HPDE6-E6E7 (cell line): ENCODE measurements around the gene INPP5A.
"Not testable (repeated sequence)": the region's sequence is repeated elsewhere in the genome, so short reads cannot be mapped to it uniquely, and the experiment has no call there.

Experiments used
- DNase-seq: peaks from one replicate; pipeline ENCODE4 v3.0.0; 2011; ENCODE audit warnings: missing footprints; ENCODE audit errors: extremely low spot score

Gene INPP5A

DNA sequence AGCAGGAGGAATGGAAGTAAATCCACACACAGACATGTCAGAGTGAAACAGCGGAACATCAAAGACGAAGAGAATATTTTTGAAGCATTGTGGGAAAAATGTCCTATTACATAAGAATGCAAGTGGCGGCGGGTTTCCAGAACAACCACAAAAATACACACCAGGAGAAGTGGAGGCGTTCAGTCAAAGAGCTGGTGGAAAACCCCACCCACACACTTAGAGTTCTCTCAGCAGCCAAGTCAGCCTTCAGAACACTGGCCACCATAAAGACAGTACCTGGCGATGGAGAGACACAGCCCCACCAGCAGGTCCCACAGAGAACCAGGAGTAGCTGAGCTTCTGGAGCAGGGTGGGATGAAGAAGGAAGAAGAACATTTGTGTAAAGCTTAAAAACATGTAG, 224.7 kb downstream of the INPP5A start:
- DNase-seq: no peak

DNA sequence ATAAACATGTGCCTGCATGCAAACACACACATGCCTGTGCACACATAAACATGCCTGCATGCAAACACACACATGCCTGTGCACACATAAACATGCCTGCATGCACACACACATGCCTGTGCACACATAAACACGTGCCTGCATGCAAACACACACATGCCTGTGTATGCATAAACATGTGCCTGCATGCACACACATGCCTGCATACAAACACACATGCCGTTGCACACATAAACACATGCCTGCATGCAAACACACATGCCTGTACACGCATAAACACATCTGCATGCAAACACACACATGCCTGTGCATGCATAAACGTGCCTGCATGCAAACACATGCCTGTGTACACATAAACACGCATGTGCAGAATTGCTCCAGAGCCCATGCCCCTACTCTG, 226.0 kb downstream of the INPP5A start:
- no peak for DNase-seq

DNA sequence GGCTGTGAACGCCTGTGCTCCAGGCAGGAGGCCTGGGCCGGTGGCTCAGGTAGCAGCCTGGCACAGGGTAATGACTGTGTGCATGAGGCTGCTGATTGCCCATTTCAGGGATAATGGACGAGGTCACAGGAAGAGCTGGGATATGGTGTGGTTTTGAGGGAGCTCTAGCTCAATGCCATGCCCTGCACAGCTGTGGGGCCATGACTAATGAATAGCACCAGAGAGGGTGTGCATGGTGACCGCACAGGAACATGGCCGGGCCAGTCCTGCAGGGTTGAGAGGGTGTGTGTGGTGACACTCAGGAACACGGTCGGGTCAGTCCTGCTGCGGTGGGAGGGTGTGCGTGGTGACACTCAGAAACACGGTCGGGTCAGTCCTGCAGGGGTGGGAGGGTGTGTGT, 226.5 kb downstream of the INPP5A start:
- no peak for DNase-seq

DNA sequence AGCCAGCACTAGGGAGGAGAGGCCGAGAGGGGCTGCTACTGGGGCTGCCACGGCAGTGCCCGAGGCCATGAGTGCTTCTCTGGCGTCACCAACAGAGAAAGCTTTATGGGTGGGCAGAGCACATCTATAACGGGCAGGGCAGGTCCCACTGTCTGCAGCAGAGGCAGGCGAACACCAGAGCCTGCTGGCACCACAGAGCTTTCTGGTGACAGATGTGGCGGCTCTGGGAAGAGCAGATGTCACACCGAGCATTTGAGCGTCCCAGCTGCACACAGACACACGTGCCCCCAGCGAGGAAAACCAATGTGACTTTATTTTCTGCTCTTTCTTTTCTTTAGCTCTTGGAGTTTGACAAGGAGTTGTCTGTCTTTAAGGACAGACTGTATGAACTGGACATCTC, 227.8 kb downstream of the INPP5A start:
- DNase-seq: no peak

DNA sequence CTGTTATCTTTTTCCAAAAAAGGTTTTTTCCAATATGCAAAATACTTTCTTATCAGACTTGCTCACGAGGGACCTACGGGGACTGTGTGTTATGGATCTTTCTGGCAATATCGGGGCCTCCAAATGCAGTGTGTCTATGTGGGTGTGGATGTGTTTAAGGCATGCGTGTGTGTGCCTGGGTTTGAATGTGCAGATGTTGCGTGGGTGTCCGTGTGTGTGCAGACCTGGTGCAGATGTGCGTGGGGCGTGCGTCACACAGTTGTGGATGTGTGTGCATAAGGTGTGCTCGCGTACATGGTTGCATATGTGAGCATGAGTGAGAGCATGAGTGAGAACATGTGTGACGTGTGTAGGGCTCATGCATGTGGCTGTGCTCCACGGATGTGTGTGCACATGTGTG, 228.7 kb downstream of the INPP5A start:
- no peak for DNase-seq

DNA sequence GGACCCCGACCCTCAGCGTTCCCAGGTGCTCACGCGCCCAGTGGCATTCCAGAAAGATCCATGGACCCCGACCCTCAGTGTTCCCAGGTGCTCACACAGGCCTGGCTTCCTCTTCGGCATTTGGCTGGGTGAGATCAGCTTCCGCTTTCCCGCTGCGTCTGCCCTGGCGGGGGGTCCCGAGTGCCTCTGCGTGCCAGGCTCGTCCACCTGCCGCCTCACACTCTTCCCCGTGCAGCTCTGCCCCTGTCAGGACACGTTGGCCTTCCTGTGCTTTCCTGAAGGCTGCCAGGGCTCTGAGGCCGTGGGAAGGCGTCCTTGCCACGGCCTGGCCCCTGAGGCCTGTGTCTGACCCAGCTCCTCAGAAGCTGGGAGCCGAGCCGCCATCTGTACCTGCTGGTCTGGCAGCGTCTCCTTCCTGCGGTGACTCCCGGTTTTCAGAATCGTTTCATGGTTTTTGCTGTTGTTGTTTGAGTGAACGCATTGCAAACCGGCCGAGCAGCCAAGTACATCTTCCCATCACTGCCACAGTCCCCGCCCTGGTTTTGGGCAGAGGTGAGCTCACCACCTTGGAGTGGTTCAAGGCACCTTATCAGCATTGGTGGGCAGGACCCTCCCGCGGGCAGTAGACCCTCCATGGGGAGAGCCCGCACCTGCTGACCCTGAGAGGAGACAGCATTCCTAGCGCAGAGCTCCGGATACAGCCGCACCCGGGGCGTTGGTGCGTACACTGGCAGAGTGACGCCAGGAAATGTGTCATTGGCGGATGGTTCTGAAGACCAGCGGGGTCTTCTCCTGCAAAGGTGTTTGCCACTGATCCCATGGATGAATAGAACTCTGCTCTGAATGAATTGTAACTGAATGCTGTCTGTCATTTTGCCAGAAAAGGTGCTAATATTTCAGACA, 231.0 kb downstream of the INPP5A start:
- no peak for DNase-seq

DNA sequence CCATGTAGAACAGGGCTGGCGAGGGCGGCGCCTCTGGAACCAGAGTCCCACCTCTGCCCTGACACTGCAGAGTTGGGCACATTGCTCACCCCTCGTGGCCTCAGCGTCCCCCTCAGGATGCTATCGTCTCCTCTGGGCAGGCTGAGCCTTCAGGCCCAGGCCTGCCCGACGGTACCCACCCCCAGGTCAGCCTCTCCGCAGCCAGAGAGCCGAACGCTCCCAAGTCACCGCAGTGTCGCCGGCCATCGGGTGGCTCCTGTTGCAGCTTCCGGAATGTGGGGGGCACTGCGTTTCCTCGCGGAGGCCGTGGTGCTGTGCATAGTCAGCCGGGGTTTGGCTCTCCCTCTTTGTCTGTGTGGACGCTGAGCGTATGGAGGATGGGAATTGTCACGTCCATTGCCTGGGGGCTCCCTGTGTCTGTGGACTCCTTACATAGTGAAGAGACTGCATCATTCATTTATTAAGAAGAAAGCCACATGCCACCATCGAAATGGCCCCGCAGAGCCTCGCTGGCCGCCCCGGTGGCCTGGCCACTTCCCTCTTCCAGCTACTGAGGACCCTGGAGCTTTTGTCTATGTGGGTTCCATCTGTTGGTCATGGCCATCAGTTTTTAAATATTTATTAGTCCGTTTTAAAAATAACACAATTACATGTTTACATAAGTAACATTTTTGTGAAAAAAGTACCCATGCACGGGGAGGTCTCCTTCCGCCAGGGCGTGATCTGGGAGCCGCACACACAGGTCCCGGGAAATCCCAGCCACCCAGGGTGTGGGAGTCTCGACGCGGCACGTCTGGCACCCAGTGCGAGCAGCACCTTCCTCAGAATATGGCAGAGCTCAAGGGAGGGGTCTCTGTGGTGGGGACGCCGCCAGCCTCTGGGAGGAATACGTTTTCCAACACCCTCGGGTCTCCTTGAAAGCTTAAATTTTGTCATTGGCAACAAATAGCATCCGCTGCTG, 232.8 kb downstream of the INPP5A start:
- no peak for DNase-seq

DNA sequence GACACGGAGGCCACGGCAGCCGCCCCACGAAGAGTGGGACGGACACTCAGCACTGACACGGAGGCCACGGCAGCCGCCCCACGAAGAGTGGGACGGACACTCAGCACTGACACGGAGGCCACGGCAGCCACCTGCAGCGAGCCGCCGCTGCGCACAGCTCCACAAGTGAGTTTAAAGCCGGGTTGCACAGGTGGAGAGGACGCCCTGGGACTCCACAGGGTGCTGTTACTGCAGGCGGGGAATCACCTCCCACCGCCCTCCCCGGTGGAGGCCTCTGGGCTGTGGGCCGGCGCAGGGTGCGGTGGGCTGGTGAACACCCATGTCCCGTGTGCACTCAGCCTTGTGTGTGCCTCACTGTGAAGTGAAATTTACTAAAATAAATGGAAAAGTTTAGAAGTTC, 235.2 kb downstream of the INPP5A start:
- not testable (repeated sequence) for DNase-seq

DNA sequence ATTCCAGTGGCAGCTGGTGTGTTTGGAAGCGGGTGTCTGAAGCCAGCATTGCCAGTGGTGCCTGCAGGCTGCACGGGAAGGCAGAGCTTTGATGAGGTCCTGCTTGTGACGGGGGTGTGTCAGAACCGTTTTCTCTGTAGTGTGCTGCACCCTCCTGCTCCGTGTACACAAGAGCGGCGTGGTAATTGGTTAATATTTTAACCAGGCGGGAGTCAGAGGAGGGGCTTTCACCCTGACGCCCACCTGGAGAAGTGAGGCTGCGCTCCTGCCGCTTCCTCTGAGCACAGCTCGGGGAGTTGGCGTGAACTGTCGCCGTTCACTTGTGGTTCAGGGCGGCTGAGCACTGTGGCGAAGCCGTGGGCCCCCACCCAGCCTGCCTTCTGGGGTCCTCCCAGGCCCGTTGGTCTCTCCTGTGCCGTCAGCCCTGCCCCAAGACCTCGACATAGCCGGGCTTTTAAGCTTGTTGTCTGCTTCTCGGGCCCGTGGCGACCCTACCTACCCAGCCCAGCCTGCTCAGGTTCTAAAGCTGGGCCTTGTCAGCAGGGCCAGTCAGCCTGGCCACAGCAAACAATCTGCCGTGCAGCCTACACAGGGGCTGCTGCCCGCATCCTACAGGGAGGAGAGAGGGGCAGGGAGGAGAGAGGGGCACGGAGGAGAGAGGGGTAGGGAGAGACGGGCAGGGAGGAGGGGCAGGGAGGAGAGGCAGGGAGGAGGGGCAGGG, 236.8 kb downstream of the INPP5A start:
- DNase-seq: no peak

DNA sequence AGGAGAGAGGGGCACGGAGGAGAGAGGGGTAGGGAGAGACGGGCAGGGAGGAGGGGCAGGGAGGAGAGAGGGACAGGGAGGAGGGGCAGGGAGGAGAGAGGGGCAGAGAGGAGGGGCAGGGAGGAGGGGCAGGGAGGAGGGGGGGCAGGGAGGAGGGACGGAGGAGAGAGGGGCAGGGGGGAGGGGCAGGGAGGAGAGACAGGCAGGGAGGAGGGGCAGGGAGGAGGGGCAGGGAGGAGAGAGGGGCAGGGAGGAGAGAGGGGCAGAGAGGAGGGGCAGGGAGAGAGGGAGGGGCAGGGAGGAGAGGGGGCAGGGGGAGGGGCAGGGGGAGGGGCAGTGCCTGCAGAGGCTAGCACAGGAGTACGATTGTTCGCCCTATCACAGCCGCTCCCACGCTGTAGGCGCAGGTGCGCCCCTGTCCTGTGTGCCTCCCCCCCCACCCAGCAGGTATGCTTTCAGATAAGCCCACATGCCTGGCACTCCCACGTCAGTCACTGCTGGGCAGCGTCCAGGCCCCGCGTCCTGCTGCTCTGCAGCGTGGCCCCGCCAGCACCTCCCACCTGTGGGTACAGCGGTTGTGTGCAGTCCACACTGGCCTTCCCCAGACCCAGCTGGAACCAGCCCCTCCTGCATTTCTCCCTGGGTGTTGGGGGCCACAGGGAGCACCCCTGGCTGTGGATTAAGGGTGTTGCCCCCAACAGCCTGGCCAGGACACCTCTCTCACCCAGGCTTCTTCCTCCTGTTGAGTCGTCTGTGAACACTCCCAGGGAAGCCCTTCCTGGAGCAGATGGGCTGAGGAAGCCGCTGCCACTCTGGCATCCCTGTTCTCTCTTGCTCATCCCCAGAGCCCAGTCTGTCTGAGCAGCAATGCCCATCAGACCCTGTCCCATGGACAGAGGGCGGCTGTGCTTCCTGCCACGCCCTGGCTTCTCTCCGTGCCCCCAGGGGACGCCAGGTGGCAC, 237.6 kb downstream of the INPP5A start:
- DNase-seq: no peak

DNA sequence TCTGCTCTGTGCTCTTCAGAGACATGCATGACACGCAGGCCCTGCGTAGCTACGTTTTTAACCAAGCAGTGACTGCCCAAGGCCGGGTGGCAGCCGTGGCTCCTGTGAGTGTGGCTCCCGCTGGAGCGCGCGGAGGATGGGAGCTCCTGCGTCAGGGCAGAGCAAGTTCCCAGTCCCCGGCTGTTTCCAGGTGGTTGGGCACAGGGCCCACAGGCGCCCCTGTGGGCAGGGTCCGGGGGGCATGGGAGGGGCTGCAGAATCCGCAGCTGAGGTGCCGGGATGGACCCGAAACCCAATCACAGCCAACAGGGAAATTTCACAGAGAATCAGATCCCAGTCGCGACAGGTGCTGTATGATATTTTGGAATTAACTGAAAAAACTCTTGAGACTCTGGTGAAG, 238.6 kb downstream of the INPP5A start:
- no peak for DNase-seq

DNA sequence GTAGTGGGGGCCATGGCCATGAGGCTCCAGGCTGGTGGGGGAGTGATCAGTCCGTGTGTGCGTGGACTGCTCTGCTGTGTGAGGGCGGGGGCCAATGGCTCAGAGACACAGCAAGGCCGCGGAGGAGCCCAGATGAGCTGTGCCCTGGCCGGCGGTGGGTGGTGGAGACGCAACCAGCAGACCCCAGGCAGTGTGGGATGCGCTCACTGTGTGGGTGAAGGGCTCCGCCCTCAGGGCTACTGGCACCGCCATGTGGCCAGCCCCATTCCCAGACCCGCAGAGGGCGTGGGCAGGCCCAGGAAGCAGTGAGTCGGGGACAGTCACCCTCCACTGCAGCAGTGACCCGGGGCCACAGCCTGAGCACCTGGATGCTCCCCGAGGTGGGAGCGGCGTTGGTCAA, 239.2 kb downstream of the INPP5A start:
- DNase-seq: no peak

DNA sequence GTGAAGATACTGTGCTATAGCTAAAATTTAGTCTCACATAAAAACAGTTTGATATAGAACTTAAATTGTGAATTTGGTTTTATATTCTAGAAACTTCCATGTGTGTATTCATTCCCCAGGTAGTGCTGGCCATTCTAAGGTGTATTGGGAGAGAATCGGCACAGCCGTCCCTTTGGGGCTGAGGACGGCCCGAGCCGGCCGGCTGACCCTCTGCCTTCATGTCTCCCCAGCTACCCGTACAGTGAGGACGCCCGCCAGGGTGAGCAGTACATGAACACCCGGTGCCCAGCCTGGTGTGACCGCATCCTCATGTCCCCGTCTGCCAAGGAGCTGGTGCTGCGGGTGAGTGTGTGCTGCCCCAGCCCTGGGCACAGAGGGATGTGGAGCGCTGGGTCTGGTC, 239.9 kb downstream of the INPP5A start:
- no peak for DNase-seq

DNA sequence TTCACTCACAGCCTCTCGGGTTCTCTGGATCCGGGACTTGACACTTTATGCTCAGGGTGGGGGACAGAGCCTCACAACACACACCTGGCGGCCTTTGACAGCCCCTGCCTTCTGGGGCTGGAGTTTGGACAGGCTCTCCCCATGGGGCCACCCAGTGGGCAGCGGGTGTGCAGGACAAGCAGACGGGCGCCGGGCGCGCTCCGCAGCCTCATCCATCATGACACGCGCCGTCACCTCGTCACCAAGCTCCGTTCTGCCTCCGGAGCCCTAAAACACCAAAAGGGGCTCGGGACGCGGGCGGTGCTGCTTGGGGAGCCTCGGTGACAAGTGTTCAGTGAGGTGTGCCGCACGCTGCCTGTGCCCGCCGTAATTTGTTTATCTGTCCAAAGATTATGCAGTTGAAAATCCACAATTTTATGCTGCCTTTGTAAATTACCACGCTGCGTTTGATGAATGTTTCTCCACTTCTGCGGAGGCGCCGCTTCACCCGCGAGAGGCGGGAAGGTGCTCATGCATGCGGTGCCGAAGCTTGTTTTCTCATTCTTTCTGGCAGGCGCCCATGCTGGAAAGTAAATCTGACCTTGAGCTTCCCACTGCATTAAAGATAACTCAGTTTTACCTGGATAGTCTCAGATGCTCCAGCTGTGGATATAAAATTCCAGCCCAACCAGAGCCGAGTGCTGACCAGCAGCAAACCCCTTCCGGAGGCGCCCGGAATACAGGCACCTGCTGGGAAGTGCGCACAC, 242.1 kb downstream of the INPP5A start:
- no peak for DNase-seq

DNA sequence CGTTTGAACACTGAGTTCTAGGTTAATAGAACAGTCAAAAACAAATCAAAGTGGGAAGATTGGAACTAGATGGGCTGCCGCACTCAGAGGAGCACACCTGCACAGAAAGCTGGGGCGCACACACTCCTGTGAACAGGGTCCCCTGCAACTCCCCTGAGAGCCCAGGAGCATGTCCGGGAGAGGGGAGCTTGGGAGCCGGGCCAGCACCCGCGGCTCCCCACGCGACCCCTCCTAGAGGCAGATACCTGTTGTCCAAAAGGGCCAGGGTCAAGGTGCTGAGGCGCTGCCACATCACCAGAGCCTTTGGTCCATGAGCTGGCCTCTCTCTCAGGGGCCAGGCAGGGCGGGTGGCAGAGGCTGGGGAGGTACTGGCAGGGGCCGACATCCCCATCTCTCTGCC, 242.8 kb downstream of the INPP5A start:
- no peak for DNase-seq

DNA sequence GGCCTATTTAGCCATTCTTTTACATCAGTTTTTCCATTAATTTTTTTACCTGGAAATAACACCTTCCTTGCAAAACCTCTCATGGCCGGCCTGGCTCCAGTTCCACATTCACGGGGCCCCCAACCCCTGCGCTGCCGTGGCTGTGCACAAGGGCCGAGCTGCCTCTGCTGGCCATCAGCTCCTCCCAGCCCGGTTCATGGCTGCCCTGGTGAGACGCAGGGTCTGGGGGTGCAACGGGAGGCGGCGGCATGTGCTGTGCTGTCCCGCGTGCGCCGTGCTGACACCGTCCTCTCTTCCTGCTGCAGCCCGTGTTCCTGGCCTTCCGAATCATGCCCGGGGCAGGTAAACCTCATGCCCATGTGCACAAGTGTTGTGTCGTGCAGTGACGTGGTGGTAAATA, 244.0 kb downstream of the INPP5A start:
- DNase-seq: no peak

DNA sequence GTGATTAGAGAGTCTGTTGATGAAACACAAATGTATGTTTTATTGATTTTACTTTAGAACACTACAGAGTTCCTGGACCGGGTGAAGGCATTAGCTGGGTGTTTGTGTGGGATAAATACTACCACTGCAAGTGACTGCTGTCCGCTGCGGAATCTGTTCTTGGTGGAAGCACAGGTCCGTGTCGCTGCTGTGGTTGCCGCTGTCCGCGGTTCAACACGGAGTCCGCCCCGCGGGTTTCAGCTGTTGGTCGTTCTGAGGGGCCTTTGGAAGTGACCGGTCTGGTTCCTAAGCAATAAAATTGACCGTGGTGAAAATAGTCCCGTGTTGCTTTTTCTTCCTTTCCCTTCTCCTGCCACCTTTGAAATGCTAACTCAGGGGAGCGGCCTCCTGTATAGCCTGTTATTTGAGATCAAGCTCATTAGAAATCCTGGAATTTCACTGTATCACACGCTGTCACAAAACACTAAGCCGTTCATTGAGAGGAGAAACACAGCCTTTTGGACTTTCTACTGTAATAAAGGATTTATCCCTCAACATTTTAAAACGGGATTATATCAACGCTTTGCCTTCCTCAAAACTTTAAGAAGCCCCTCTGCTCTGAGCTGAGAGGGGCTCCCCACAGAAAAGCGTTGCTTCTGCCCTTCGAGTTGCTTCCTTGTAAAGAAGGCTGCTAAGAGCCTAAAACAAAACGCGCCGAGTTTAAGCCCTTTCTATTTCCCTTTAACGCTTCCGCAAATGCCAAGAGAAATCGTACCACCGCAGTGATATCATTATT, 245.8 kb downstream of the INPP5A start:
- DNase-seq: no peak

DNA sequence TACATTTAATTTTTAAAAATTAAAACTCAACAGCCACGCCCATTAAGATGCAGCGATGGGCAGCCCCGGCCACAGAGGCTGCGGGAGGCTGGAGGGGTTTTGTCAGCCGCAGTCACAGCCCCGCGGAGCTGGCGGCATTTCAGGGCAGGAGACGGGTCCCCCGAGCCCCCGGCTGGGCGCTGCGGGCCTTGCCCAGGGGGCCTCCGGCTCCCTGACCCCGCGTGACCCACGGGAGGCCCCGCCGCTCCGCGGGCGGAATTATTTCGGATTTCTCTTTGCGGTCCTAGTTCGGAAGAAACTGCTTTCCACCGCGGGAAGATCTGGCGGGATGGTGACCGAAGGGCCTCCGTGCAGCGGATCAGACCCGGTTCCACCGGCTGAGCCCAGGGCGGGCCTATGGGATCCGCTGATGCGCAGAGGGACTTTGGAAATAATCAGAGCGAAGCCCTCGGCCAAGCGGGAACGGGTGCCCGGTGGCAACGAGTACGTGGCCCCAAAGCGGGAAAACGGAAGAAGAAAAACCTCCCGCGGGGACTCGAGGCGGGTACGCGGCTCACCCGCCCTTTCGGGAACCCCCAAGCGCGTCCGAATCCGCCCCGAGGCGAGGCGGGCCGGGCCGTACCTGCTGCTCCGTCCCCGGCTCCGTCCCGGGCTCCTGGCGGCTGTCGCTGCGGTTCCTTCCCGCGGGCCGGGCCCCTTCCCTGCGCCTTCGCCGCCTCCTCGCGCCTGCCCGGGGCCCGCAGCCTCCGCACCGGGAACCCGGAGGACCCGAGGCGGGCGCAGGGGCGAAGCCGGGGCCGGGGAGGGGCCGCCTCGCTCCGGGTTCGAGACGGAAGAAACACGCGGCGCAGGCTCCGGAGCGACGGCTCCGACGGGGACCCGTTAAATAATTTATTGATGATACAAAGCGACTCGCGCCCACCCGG, 246.6 kb downstream of the INPP5A start:
- DNase-seq: no peak
